H7 (cell line): Measurements from ENCODE around the gene ANO2. TPM values are rescaled to one million over a fixed set of nuclear protein-coding genes. Genes with fewer than 3 reads are reported as not detected.

Experiments
- DNase-seq: peaks from one replicate; pipeline ENCODE4 v3.0.0; 2012
- H3K27me3 ChIP-seq: 2 replicates; pipeline ENCODE4 v1.6.0; 2011; ENCODE audit warnings: mild to moderate bottlenecking, low read length; ENCODE audit not compliant: control insufficient read depth, insufficient read depth
- H3K36me3 ChIP-seq: replicated peaks from 2 replicates; pipeline ENCODE4 v1.5.1; 2011; ENCODE audit warnings: low read length; ENCODE audit not compliant: control insufficient read depth, insufficient read depth
- H3K4me3 ChIP-seq: 2 replicates; pipeline ENCODE4 v1.5.1; 2011; ENCODE audit warnings: low read depth, mild to moderate bottlenecking, control low read depth, low read length, moderate library complexity; ENCODE audit not compliant: insufficient read depth
- total RNA-seq: library from RNA; depleted of rRNA; stranded (reverse); fragments of >200 nt; shearing (Covaris generic); gene quantifications from 2 replicates; pipeline ENCODE4 v1.2.3, GENCODE V29; 2014

ANO2 gene
- total RNA-seq, 1 experiment from 2014 or later = 0.76 TPM

GRCh38 chr12:5568325-5568981 is 376.6 kb downstream of the ANO2 start:
- DNase-seq = no peak
- no peak overlapping the region for H3K4me3 ChIP-seq
- H3K27me3 ChIP-seq = no peaks in the 10 kb centered on the region
- no peaks in the 10 kb centered on the region for H3K36me3 ChIP-seq

- Histone ChIP-seq H3K36me3 (no peaks in the 10 kb centered on the region), H3K4me3 (no peak overlapping the region), H3K27me3 (no peaks in the 10 kb centered on the region)
- DNase-seq = no peak
Observed at GRCh38 chr12:5567016-5567725, 377.9 kb downstream of the ANO2 start.

GRCh38 chr12:5565933-5566599 is 379.0 kb downstream of the ANO2 start:
- no peak for DNase-seq
- Histone ChIP-seq H3K4me3 (no peak overlapping the region), H3K36me3 (no peaks in the 10 kb centered on the region), H3K27me3 (no peaks in the 10 kb centered on the region)

- no peaks in the 10 kb centered on the region for H3K27me3 ChIP-seq
- no peaks in the 10 kb centered on the region for H3K36me3 ChIP-seq
- no peak overlapping the region for H3K4me3 ChIP-seq
- no peak for DNase-seq
Observed at GRCh38 chr12:5562581-5562980, 382.5 kb downstream of the ANO2 start.

GRCh38 chr12:5561846-5562245 is 383.2 kb downstream of the ANO2 start:
- Histone ChIP-seq H3K27me3 (no peaks in the 10 kb centered on the region), H3K4me3 (no peak overlapping the region), H3K36me3 (no peaks in the 10 kb centered on the region)
- DNase-seq = no peak

GRCh38 chr12:5561057-5561456 is 384.0 kb downstream of the ANO2 start:
- H3K27me3 ChIP-seq = no peaks in the 10 kb centered on the region
- H3K4me3 ChIP-seq = no peak overlapping the region
- no peaks in the 10 kb centered on the region for H3K36me3 ChIP-seq
- peak; percentile 51 for DNase-seq

GRCh38 chr12:5560265-5560664 is 384.8 kb downstream of the ANO2 start:
- H3K4me3 ChIP-seq = no peak overlapping the region
- H3K36me3 ChIP-seq = no peaks in the 10 kb centered on the region
- no peaks in the 10 kb centered on the region for H3K27me3 ChIP-seq
- no peak for DNase-seq

GRCh38 chr12:5557906-5558305 is 387.2 kb downstream of the ANO2 start:
- no peaks in the 10 kb centered on the region for H3K36me3 ChIP-seq
- H3K27me3 ChIP-seq = no peaks in the 10 kb centered on the region
- peak; percentile 64 for DNase-seq
- H3K4me3 ChIP-seq = no peak overlapping the region

- no peaks in the 10 kb centered on the region for H3K36me3 ChIP-seq
- no peak overlapping the region for H3K4me3 ChIP-seq
- DNase-seq = no peak
- no peaks in the 10 kb centered on the region for H3K27me3 ChIP-seq
Observed at GRCh38 chr12:5556946-5557673, 387.9 kb downstream of the ANO2 start.

- H3K36me3 ChIP-seq = no peaks in the 10 kb centered on the region
- no peak overlapping the region for H3K4me3 ChIP-seq
- H3K27me3 ChIP-seq = no peaks in the 10 kb centered on the region
- DNase-seq = peak; percentile 78
Observed at GRCh38 chr12:5556033-5556614, 388.9 kb downstream of the ANO2 start.

- DNase-seq = no peak
- Histone ChIP-seq H3K36me3 (no peaks in the 10 kb centered on the region), H3K4me3 (no peak overlapping the region), H3K27me3 (no peaks in the 10 kb centered on the region)
Observed at GRCh38 chr12:5554711-5555110, 390.3 kb downstream of the ANO2 start.

- Histone ChIP-seq H3K36me3 (no peaks in the 10 kb centered on the region), H3K27me3 (no peaks in the 10 kb centered on the region), H3K4me3 (no peak overlapping the region)
- DNase-seq = no peak
Observed at GRCh38 chr12:5549011-5549410, 396.0 kb downstream of the ANO2 start.

GRCh38 chr12:5548152-5548943 is 396.7 kb downstream of the ANO2 start:
- Histone ChIP-seq H3K4me3 (no peak overlapping the region), H3K27me3 (no peaks in the 10 kb centered on the region), H3K36me3 (no peaks in the 10 kb centered on the region)
- no peak for DNase-seq

- Histone ChIP-seq H3K36me3 (no peaks in the 10 kb centered on the region), H3K27me3 (no peaks in the 10 kb centered on the region), H3K4me3 (no peak overlapping the region)
- no peak for DNase-seq
Observed at GRCh38 chr12:5546616-5547015, 398.4 kb downstream of the ANO2 start.
